Suppressor macrophage treated with lipopolysaccharide for 4 hours (primary cell): ENCODE data around the gene OR10P1.
"Not testable (repeated sequence)": the region's sequence is repeated elsewhere in the genome, so short reads cannot be mapped to it uniquely, and the experiment has no call there.

Source experiments
- DNase-seq: peaks from one replicate; pipeline ENCODE4 v3.0.0-alpha.2; 2020

OR10P1 gene, protein sequence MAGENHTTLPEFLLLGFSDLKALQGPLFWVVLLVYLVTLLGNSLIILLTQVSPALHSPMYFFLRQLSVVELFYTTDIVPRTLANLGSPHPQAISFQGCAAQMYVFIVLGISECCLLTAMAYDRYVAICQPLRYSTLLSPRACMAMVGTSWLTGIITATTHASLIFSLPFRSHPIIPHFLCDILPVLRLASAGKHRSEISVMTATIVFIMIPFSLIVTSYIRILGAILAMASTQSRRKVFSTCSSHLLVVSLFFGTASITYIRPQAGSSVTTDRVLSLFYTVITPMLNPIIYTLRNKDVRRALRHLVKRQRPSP

DNA sequence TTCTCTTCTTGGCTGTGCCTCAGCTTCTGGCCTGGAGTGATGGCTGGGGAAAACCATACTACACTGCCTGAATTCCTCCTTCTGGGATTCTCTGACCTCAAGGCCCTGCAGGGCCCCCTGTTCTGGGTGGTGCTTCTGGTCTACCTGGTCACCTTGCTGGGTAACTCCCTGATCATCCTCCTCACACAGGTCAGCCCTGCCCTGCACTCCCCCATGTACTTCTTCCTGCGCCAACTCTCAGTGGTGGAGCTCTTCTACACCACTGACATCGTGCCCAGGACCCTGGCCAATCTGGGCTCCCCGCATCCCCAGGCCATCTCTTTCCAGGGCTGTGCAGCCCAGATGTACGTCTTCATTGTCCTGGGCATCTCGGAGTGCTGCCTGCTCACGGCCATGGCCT is at the start of gene OR10P1:
Gene OR10P1 (plus strand): TSS at position 40 of the 400 bp plus-strand sequence. CDS start 0 bp downstream, at position 40.
- DNase-seq, result no peak

- not testable (repeated sequence) for DNase-seq
These were observed 46.5 kb upstream of the OR10P1 start for GRCh38 chr12:55590152-55590551.

DNA sequence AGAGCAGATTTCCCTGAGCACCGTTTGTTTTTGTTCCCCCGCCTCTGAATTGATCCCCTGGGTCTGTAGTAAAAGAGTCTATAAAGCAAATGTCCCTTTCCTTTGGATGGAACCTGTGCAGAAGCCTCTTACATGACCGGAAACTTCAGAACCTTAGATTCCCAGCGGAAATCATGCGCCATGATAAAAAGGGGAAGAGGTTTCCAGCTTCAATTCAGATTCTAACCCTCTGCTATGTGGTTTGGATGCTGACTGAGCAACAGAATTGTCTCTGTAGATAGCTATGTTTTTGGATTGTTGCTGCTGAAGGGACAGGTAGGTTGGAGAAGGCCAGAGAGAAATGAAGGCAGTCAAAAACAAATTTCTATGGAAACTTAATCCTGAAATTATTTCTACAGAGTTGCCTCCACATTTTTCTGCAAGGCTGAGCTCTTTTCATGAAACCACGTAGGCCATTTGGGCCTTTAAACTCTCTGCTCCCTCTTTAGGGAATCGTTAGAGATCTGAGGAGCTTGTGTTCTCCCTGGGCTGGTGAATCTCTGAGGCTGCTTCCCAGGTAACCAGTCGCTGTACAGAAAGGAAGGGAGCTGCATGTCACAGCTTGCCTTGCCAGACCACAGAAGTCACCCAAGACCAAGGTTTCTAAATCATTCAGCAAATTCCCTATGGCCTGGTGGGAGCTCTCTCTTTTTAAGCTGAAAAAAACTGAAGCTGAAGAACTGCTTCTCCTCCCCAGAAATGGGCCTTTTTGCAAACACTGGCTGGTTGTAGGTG is 28.7 kb upstream of the OR10P1 start:
- no peak for DNase-seq

DNA sequence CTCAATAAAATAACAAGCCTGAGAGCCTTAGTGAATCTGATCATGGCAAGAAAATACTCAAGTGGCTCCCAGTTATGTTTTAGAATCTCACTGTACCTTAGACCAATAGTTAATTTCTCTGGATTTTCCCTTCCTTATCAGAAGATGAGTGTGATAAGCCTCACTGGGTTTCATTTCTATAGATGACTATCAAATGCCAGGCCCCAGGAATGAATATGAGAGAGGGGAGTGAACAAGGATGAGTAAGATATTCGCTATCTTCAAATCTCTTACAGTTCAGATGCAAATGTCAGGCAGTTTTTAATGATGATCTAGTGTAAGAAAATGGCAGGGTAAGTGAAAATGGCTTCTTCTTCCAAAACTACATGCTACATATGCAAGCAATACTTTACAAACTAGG is 26.1 kb upstream of the OR10P1 start:
- DNase-seq, result no peak

GRCh38 chr12:55612646-55613045 is 24.0 kb upstream of the OR10P1 start:
- DNase-seq, result no peak

DNA sequence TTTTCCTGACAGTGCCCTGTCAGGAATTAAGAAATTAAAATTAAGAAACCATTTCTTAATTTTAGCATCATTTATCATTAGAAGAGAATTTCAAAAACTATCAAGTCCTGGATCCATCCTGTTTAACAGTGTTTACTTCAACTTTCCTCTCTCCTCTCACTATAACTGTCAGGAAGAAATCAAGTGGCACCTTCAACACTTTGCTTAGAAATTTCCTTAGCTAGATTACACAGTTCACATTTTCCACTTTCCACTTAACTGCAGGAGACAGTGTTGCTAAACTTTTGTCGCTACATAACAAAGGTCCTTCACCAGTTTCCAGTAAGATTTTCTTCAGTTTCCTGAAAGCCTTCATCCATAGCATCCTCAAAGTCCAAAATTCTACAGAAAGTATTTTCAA is 21.9 kb upstream of the OR10P1 start:
- no peak for DNase-seq

- DNase-seq, result peak; percentile 93
These were observed 17.1 kb upstream of the OR10P1 start for GRCh38 chr12:55619354-55620138.

- DNase-seq, result no peak
These were observed 12.6 kb upstream of the OR10P1 start for GRCh38 chr12:55624056-55624455.

DNA sequence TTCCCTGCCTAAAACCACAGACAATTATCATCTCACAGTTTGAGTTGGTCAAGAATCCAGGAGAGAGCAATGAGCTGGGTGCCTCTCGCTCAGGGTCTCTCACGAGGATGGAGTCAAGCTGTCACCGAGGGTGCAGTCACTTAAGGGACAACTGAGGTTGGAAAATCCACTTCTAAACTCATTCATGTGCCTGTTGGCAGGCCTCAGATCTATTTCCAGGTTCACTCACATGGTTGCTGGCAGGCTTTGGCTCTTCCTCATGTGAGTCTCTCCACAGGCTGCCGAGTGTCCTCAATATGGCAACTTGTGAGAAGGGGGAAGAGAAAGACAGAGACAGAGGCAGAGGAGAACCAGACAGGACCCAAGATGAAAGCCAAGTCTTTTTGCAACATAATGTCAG is 10.5 kb upstream of the OR10P1 start:
- DNase-seq, result no peak

- peak; percentile 40 for DNase-seq
These were observed 7.4 kb upstream of the OR10P1 start for GRCh38 chr12:55629058-55629841.

- DNase-seq, result no peak
These were observed 5.6 kb upstream of the OR10P1 start for GRCh38 chr12:55631056-55631455.

- DNase-seq, result peak; percentile 19
These were observed 5.0 kb upstream of the OR10P1 start for GRCh38 chr12:55631733-55632132.

GRCh38 chr12:55633151-55633550 is 3.5 kb upstream of the OR10P1 start:
- DNase-seq, result peak; percentile 56

GRCh38 chr12:55636116-55636655 is 506 bp upstream of the OR10P1 start:
- no peak for DNase-seq

- no peak for DNase-seq
These were observed 775 bp downstream of the OR10P1 start for GRCh38 chr12:55637467-55637866.

GRCh38 chr12:55641595-55641994 is 4.9 kb downstream of the OR10P1 start:
- DNase-seq, result no peak

- peak; percentile 80 for DNase-seq
These were observed 5.6 kb downstream of the OR10P1 start for GRCh38 chr12:55642267-55642666.

- DNase-seq, result peak; percentile 62
These were observed 6.0 kb downstream of the OR10P1 start for GRCh38 chr12:55642669-55643068.

DNA sequence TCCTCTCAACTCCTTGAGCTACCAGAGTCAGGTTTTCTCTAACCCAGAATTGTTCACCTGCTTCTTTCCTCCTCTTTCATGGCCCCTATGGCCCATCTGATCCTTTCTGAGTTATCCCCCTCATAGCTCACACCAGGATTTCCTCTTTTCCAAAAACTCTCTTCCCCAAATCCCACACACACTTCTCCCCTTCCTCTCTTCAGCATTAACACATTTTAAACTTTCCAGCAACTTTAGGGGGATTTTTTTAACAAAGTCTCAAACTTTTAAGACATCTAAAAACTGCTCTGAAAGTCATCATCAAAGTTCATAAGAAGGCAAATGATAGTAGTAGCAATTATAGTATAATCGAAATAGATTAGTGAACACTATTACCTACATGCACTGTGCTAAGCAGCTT is 7.9 kb downstream of the OR10P1 start:
- DNase-seq, result no peak

DNA sequence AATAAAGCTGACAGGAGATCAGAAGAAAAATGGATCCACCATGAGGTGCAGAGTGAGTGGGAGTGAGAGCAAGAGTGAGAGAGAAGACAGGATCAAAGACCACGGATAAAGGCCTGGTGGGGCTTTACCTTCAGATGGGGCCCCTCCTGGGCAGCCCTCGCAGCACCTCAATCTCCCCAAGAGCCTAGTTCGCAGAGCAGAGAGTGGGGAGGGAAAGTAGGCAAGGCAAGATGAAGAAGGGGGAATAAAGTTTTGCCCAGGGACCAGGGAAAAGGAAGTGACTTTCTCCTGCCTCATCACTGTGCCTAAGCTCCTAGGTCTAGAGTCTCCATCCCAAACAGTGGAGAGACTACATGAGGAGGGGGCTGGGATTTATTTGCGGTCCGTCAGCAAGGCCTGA is 10.3 kb downstream of the OR10P1 start:
- no peak for DNase-seq

- DNase-seq, result peak; percentile 76
These were observed 14.1 kb downstream of the OR10P1 start for GRCh38 chr12:55650620-55651298.

GRCh38 chr12:55651299-55651683 is 14.6 kb downstream of the OR10P1 start:
- no peak for DNase-seq
